Inflammatory macrophage treated with lipopolysaccharide for 1 hour (primary cell): Measurements from ENCODE around the gene KRT28.
"Not testable (repeated sequence)": the region's sequence is repeated elsewhere in the genome, so short reads cannot be mapped to it uniquely, and the experiment has no call there.

ENCODE experiments used
- DNase-seq, 2 donors: peaks; one replicate each; pipeline ENCODE4 v3.0.0-alpha.2; 2020 to 2022

The KRT28 gene

GRCh38 chr17:40818733-40819527 lies 19.2 kb upstream of the KRT28 start:
- DNase-seq: peak; percentile 71 to 86

- DNase-seq: no peak
These were observed 18.6 kb upstream of the KRT28 start for GRCh38 chr17:40818343-40818732.

- no peak for DNase-seq
These were observed 17.4 kb upstream of the KRT28 start for GRCh38 chr17:40817103-40817682.

GRCh38 chr17:40816569-40816968 lies 16.8 kb upstream of the KRT28 start:
- no peak for DNase-seq

- no peak for DNase-seq
These were observed 15.6 kb upstream of the KRT28 start for GRCh38 chr17:40815381-40815780.

- DNase-seq: not testable (repeated sequence)
These were observed 14.9 kb upstream of the KRT28 start for GRCh38 chr17:40814657-40815056.

GRCh38 chr17:40813804-40814203 lies 14.0 kb upstream of the KRT28 start:
- no peak for DNase-seq

- no peak for DNase-seq
These were observed 12.9 kb upstream of the KRT28 start for GRCh38 chr17:40812639-40813038.

GRCh38 chr17:40810494-40810893 lies 10.7 kb upstream of the KRT28 start:
- DNase-seq: no peak

GRCh38 chr17:40809721-40810421 lies 10.1 kb upstream of the KRT28 start:
- DNase-seq: no peak

GRCh38 chr17:40806131-40806530 lies 6.4 kb upstream of the KRT28 start:
- no peak for DNase-seq

- DNase-seq: peak; percentile 31 to 83
These were observed 3.9 kb upstream of the KRT28 start for GRCh38 chr17:40803617-40804082.

GRCh38 chr17:40801157-40801556 lies 1.4 kb upstream of the KRT28 start:
- no peak for DNase-seq

- DNase-seq: no peak
These were observed 622 bp upstream of the KRT28 start for GRCh38 chr17:40800381-40800780.

GRCh38 chr17:40796846-40797245 lies 2.9 kb downstream of the KRT28 start:
- DNase-seq: no peak

- DNase-seq: no peak
These were observed 4.6 kb downstream of the KRT28 start for GRCh38 chr17:40795019-40795667.

GRCh38 chr17:40794466-40794865 lies 5.3 kb downstream of the KRT28 start:
- peak in 1 of 2 donors; percentile 4 for DNase-seq

- no peak for DNase-seq
These were observed 5.9 kb downstream of the KRT28 start for GRCh38 chr17:40793832-40794231.

- no peak for DNase-seq
These were observed 7.8 kb downstream of the KRT28 start for GRCh38 chr17:40791787-40792436.

GRCh38 chr17:40791111-40791510 lies 8.6 kb downstream of the KRT28 start:
- DNase-seq: no peak

GRCh38 chr17:40782450-40782849 lies 17.3 kb downstream of the KRT28 start, which contains the start of gene KRT27:
Gene KRT27, minus strand, starts transcription at chr17:40782550. Its CDS starts 57 bp downstream, at chr17:40782493.
- DNase-seq: no peak

GRCh38 chr17:40779181-40779909 lies 20.4 kb downstream of the KRT28 start:
- DNase-seq: no peak
